ENCODE results near the gene TRPV4. TPM values are rescaled to one million over a fixed set of nuclear protein-coding genes. Genes with fewer than 3 reads are reported as not detected.

Gene TRPV4
- total RNA-seq, 1 donor from 2014 or later = 0.75 TPM

- Histone ChIP-seq H3K36me3 (ENCODE audit: insufficient read depth, low read length) (no peaks in the 10 kb centered on the region), H3K27ac (ENCODE audit: low read depth, low read length) (no peak overlapping the region), H3K27me3 (ENCODE audit: insufficient read depth, low read length) (peaks cover 8% of the 10 kb centered on the region), H2AFZ (ENCODE audit: low read depth, low read length) (no peak overlapping the region), H3K4me2 (ENCODE audit: low read length) (no peak overlapping the region), H3K4me1 (ENCODE audit: insufficient read depth, low read length) (no peaks in the 10 kb centered on the region), H3K79me2 (ENCODE audit: insufficient read depth, low read length) (no peaks in the 10 kb centered on the region), H3K9ac (ENCODE audit: low read length) (no peak overlapping the region), H4K20me1 (ENCODE audit: insufficient read depth, low read length) (peaks cover 21% of the 10 kb centered on the region), H3K9me3 (ENCODE audit: insufficient read depth, low read depth, low read length) (no peaks in the 10 kb centered on the region), H3K4me3 (ENCODE audit: insufficient read depth, low read depth, low read length) (no peak overlapping the region)
- TF ChIP-seq EZH2 (IDR thresholded peaks at IDR 0.05; ENCODE audit: insufficient read depth, low read length) = no peak
- Mint-ChIP-seq H3K9me3 (ENCODE audit: unreplicated experiment) (peaks cover 3% of the 10 kb centered on the region), H3K27me3 (ENCODE audit: low read depth, unreplicated experiment) (peaks cover 7% of the 10 kb centered on the region), H3K27ac (ENCODE audit: unreplicated experiment) (no peak overlapping the region), H3K36me3 (ENCODE audit: low read depth, unreplicated experiment) (no peaks in the 10 kb centered on the region), H3K4me1 (ENCODE audit: low read depth, unreplicated experiment) (peaks cover 3% of the 10 kb centered on the region), H3K4me3 (ENCODE audit: unreplicated experiment) (no peak overlapping the region)
- DNase-seq (ENCODE audit: low read depth) = no peak
- FAIRE-seq = no peak
Observed at GRCh38 chr12:109822951-109823411, 10.2 kb downstream of the TRPV4 start.

GRCh38 chr12:109822416-109822815 lies 10.8 kb downstream of the TRPV4 start:
- H3K9me3 Mint-ChIP-seq (ENCODE audit: unreplicated experiment) = peaks cover 3% of the 10 kb centered on the region
- Histone ChIP-seq H3K27ac (ENCODE audit: low read depth, low read length) (no peak overlapping the region), H3K4me1 (ENCODE audit: insufficient read depth, low read length) (no peaks in the 10 kb centered on the region), H3K9ac (ENCODE audit: low read length) (no peak overlapping the region), H3K4me3 (ENCODE audit: insufficient read depth, low read depth, low read length) (no peak overlapping the region), H2AFZ (ENCODE audit: low read depth, low read length) (no peak overlapping the region), H3K27me3 (ENCODE audit: insufficient read depth, low read length) (peaks cover 8% of the 10 kb centered on the region), H4K20me1 (ENCODE audit: insufficient read depth, low read length) (peaks cover 21% of the 10 kb centered on the region), H3K79me2 (ENCODE audit: insufficient read depth, low read length) (no peaks in the 10 kb centered on the region), H3K36me3 (ENCODE audit: insufficient read depth, low read length) (no peaks in the 10 kb centered on the region), H3K4me2 (ENCODE audit: low read length) (no peak overlapping the region), H3K9me3 (ENCODE audit: insufficient read depth, low read depth, low read length) (no peaks in the 10 kb centered on the region)
- no peak overlapping the region for H3K27ac Mint-ChIP-seq (ENCODE audit: unreplicated experiment)
- DNase-seq (ENCODE audit: low read depth) = no peak
- TF ChIP-seq CTCF (IDR thresholded peaks at IDR 0.05; ENCODE audit: insufficient read depth, low read depth, low read length) = no peak
- no peak overlapping the region for H3K4me3 Mint-ChIP-seq (ENCODE audit: unreplicated experiment)
- H3K4me1 Mint-ChIP-seq (ENCODE audit: low read depth, unreplicated experiment) = peaks cover 3% of the 10 kb centered on the region
- no peaks in the 10 kb centered on the region for H3K36me3 Mint-ChIP-seq (ENCODE audit: low read depth, unreplicated experiment)
- H3K27me3 Mint-ChIP-seq (ENCODE audit: low read depth, unreplicated experiment) = peaks cover 11% of the 10 kb centered on the region
- FAIRE-seq = no peak

- H3K27ac Mint-ChIP-seq (ENCODE audit: unreplicated experiment) = no peak overlapping the region
- FAIRE-seq = no peak
- Histone ChIP-seq H3K9me3 (ENCODE audit: insufficient read depth, low read depth, low read length) (no peaks in the 10 kb centered on the region), H3K4me2 (ENCODE audit: low read length) (no peak overlapping the region), H3K9ac (ENCODE audit: low read length) (no peak overlapping the region), H2AFZ (ENCODE audit: low read depth, low read length) (no peak overlapping the region), H3K27me3 (ENCODE audit: insufficient read depth, low read length) (peaks cover 8% of the 10 kb centered on the region), H3K4me1 (ENCODE audit: insufficient read depth, low read length) (no peaks in the 10 kb centered on the region), H3K79me2 (ENCODE audit: insufficient read depth, low read length) (no peaks in the 10 kb centered on the region), H3K4me3 (ENCODE audit: insufficient read depth, low read depth, low read length) (no peak overlapping the region), H3K36me3 (ENCODE audit: insufficient read depth, low read length) (no peaks in the 10 kb centered on the region), H4K20me1 (ENCODE audit: insufficient read depth, low read length) (peaks cover 17% of the 10 kb centered on the region), H3K27ac (ENCODE audit: low read depth, low read length) (no peak overlapping the region)
- H3K4me1 Mint-ChIP-seq (ENCODE audit: low read depth, unreplicated experiment) = peaks cover 3% of the 10 kb centered on the region
- no peaks in the 10 kb centered on the region for H3K36me3 Mint-ChIP-seq (ENCODE audit: low read depth, unreplicated experiment)
- TF ChIP-seq EZH2 (IDR thresholded peaks at IDR 0.05; ENCODE audit: insufficient read depth, low read length) (no peak), CTCF (IDR thresholded peaks at IDR 0.05; ENCODE audit: insufficient read depth, low read depth, low read length) (no peak)
- H3K27me3 Mint-ChIP-seq (ENCODE audit: low read depth, unreplicated experiment) = peaks cover 11% of the 10 kb centered on the region
- peaks cover 3% of the 10 kb centered on the region for H3K9me3 Mint-ChIP-seq (ENCODE audit: unreplicated experiment)
- H3K4me3 Mint-ChIP-seq (ENCODE audit: unreplicated experiment) = no peak overlapping the region
- DNase-seq (ENCODE audit: low read depth) = no peak
Observed at GRCh38 chr12:109821968-109822367, 11.2 kb downstream of the TRPV4 start.

Data from astrocyte (in vitro differentiated cells and primary cell).